Measurements from ENCODE around the gene MPPED2.

Gene MPPED2

DNA sequence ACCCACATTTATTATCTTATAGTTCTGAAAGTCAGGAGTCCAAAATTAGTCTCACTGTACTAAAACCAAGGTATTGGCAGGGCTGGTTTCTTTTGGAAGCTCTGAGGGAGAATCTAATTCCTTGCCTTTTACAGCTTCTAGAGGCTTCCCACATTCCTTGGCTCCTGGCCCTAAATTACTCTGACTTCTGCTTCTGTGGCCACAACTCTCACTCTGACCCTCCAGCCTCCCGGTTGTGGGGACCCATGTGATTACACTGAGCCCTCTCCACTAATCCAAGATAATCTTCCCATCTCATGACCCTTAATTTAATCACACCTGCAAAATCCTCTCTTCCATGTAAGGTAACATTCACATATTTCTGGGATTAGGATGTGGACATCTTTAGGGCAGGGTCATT is 152.3 kb downstream of the MPPED2 start:
- no peak for TF ChIP-seq GABPA (IDR thresholded peaks at IDR 0.05; ENCODE audit: low read depth)
- no peak for TF ChIP-seq CTCF (IDR thresholded peaks at IDR 0.05; ENCODE audit: insufficient read depth, low read length)
- TF ChIP-seq SPI1 (IDR thresholded peaks at IDR 0.05; ENCODE audit: borderline replicate concordance, low read depth), result no peak
- TF ChIP-seq POLR2AphosphoS5 (IDR thresholded peaks at IDR 0.05; ENCODE audit: low read depth), result no peak
- TF ChIP-seq REST (IDR thresholded peaks at IDR 0.05; ENCODE audit: insufficient replicate concordance, low read depth), result no peak
- DNase-seq (ENCODE audit: low read depth in 1 of 2, low spot score in 1 of 2), result no peak
- Histone ChIP-seq H3K27me3 (ENCODE audit: insufficient read depth, poor library complexity, severe bottlenecking) (no peaks in the 10 kb centered on the region), H3K4me3 (replicated peaks; ENCODE audit: insufficient read depth, low read length) (no peak overlapping the region), H3K27ac (replicated peaks) (no peak overlapping the region)

GRCh38 chr11:30432716-30433115 is 153.4 kb downstream of the MPPED2 start:
- Histone ChIP-seq H3K4me3 (replicated peaks; ENCODE audit: insufficient read depth, low read length) (no peak overlapping the region), H3K27me3 (ENCODE audit: insufficient read depth, poor library complexity, severe bottlenecking) (no peaks in the 10 kb centered on the region), H3K27ac (replicated peaks) (no peak overlapping the region)
- no peak for TF ChIP-seq SPI1 (IDR thresholded peaks at IDR 0.05; ENCODE audit: borderline replicate concordance, low read depth)
- TF ChIP-seq POLR2AphosphoS5 (IDR thresholded peaks at IDR 0.05; ENCODE audit: low read depth), result no peak
- no peak for TF ChIP-seq GABPA (IDR thresholded peaks at IDR 0.05; ENCODE audit: low read depth)
- TF ChIP-seq REST (IDR thresholded peaks at IDR 0.05; ENCODE audit: insufficient replicate concordance, low read depth), result no peak
- no peak for TF ChIP-seq CTCF (IDR thresholded peaks at IDR 0.05; ENCODE audit: insufficient read depth, low read length)
- DNase-seq (ENCODE audit: low read depth in 1 of 2, low spot score in 1 of 2), result no peak

DNA sequence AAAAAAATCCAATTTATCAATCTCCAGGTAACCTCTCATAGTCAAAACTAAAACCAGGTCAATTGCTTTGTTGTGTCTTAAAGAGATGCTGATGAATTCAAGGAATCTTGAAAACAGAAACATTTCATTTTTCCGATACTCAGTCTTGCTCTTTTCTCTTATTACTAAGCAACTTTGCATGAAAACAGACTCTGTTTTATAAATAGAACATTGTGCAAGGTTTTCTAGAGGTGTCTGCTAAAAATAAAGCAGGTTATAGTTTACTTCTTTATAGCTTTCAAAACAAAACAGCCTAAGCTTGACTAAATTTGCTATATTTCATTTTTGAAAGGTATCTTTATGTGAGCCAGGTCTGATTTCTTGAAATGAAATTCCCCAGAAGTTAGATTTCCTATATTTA is 154.0 kb downstream of the MPPED2 start:
- Histone ChIP-seq H3K4me3 (replicated peaks; ENCODE audit: insufficient read depth, low read length) (no peak overlapping the region), H3K27ac (replicated peaks) (no peak overlapping the region), H3K27me3 (ENCODE audit: insufficient read depth, poor library complexity, severe bottlenecking) (no peaks in the 10 kb centered on the region)
- DNase-seq (ENCODE audit: low read depth in 1 of 2, low spot score in 1 of 2), result no peak
- TF ChIP-seq POLR2AphosphoS5 (IDR thresholded peaks at IDR 0.05; ENCODE audit: low read depth), result no peak
- no peak for TF ChIP-seq SPI1 (IDR thresholded peaks at IDR 0.05; ENCODE audit: borderline replicate concordance, low read depth)
- TF ChIP-seq GABPA (IDR thresholded peaks at IDR 0.05; ENCODE audit: low read depth), result no peak
- TF ChIP-seq CTCF (IDR thresholded peaks at IDR 0.05; ENCODE audit: insufficient read depth, low read length), result no peak
- TF ChIP-seq REST (IDR thresholded peaks at IDR 0.05; ENCODE audit: insufficient replicate concordance, low read depth), result no peak

Data from HL-60 (cell line).